NT2/D1 (cell line): ENCODE results near the gene ADH4.
"Not testable (repeated sequence)": the region's sequence is repeated elsewhere in the genome, so short reads cannot be mapped to it uniquely, and the experiment has no call there.

Source experiments
- DNase-seq: peaks from one replicate; pipeline ENCODE4 v3.0.0-alpha.2; 2011; ENCODE audit warnings: low read depth, low spot score
- H3K27me3 ChIP-seq: 2 replicates; pipeline ENCODE4 v1.6.0; 2011; ENCODE audit warnings: mild to moderate bottlenecking; ENCODE audit not compliant: insufficient read length, insufficient read depth
- H3K36me3 ChIP-seq: 2 replicates; pipeline ENCODE4 v1.6.1; 2011; ENCODE audit warnings: mild to moderate bottlenecking, low read length, mixed read lengths; ENCODE audit not compliant: insufficient read depth, insufficient read length
- H3K4me1 ChIP-seq: 2 replicates; pipeline ENCODE4 v1.5.1; 2011; ENCODE audit not compliant: insufficient read depth, insufficient read length
- H3K4me3 ChIP-seq: 2 replicates; pipeline ENCODE4 v1.5.1; 2011; ENCODE audit warnings: low read depth; ENCODE audit not compliant: insufficient read length
- H3K9ac ChIP-seq: 2 replicates; pipeline ENCODE4 v1.6.0; 2011; ENCODE audit warnings: low read depth; ENCODE audit not compliant: insufficient read length
- H3K9me3 ChIP-seq: 2 replicates; pipeline ENCODE4 v1.5.1; 2011; ENCODE audit warnings: mild to moderate bottlenecking, low read length; ENCODE audit not compliant: insufficient read depth
- SUZ12 ChIP-seq: IDR thresholded peaks from 2 replicates; pipeline ENCODE4 v1.6.1; 2011; ENCODE audit not compliant: insufficient read length, insufficient read depth; ENCODE audit errors: extremely low read depth
- YY1 ChIP-seq: IDR thresholded peaks from 2 replicates; pipeline ENCODE4 v1.6.1; 2011; ENCODE audit not compliant: insufficient read length, insufficient read depth
- ZNF274 ChIP-seq: IDR thresholded peaks from 2 replicates; pipeline ENCODE4 v1.6.1; 2011; ENCODE audit warnings: mild to moderate bottlenecking, low read depth, low read length

ADH4 gene

GRCh38 chr4:99144070-99144469, at the start of gene ADH4:
Gene ADH4 (minus strand): TSS chr4:99144297. CDS start chr4:99144222, 75 bp downstream.
- DNase-seq = no peak
- H3K9me3 ChIP-seq = no peaks in the 10 kb centered on the region
- no peaks in the 10 kb centered on the region for H3K36me3 ChIP-seq
- H3K27me3 ChIP-seq = no peaks in the 10 kb centered on the region
- H3K9ac ChIP-seq = no peak within 1 kb of the TSS
- H3K4me1 ChIP-seq = no peaks in the 10 kb centered on the region
- H3K4me3 ChIP-seq = no peak within 1 kb of the TSS
- TF ChIP-seq ZNF274 = no peak
- no peak for TF ChIP-seq YY1
- no peak for TF ChIP-seq SUZ12

- TF ChIP-seq SUZ12 = no peak
- no peak for TF ChIP-seq YY1
- no peaks in the 10 kb centered on the region for H3K36me3 ChIP-seq
- no peaks in the 10 kb centered on the region for H3K9me3 ChIP-seq
- H3K4me1 ChIP-seq = no peaks in the 10 kb centered on the region
- H3K27me3 ChIP-seq = no peaks in the 10 kb centered on the region
- DNase-seq = no peak
- H3K4me3 ChIP-seq = no peak overlapping the region
- H3K9ac ChIP-seq = no peak overlapping the region
Measured at GRCh38 chr4:99190336-99190735, 46.2 kb upstream of the ADH4 start.

GRCh38 chr4:99189900-99190299, 45.8 kb upstream of the ADH4 start:
- H3K4me1 ChIP-seq, H3K36me3 ChIP-seq, H3K27me3 ChIP-seq, H3K9ac ChIP-seq, DNase-seq, H3K9me3 ChIP-seq, H3K4me3 ChIP-seq: not testable (repeated sequence)

GRCh38 chr4:99186029-99186428, 41.9 kb upstream of the ADH4 start:
- DNase-seq = no peak
- Histone ChIP-seq H3K9ac (no peak overlapping the region), H3K4me1 (no peaks in the 10 kb centered on the region), H3K4me3 (no peak overlapping the region), H3K36me3 (no peaks in the 10 kb centered on the region), H3K9me3 (no peaks in the 10 kb centered on the region), H3K27me3 (no peaks in the 10 kb centered on the region)
- TF ChIP-seq ZNF274 = no peak
- TF ChIP-seq SUZ12 = no peak
- TF ChIP-seq YY1 = no peak

- no peak for DNase-seq
- TF ChIP-seq SUZ12 (no peak), YY1 (no peak), ZNF274 (no peak)
- Histone ChIP-seq H3K4me3 (no peak overlapping the region), H3K36me3 (no peaks in the 10 kb centered on the region), H3K27me3 (no peaks in the 10 kb centered on the region), H3K9ac (no peak overlapping the region), H3K4me1 (no peaks in the 10 kb centered on the region), H3K9me3 (no peaks in the 10 kb centered on the region)
Measured at GRCh38 chr4:99185581-99185980, 41.5 kb upstream of the ADH4 start.

GRCh38 chr4:99180382-99181070, 36.4 kb upstream of the ADH4 start:
- Histone ChIP-seq H3K9ac (no peak overlapping the region), H3K27me3 (no peaks in the 10 kb centered on the region), H3K4me1 (no peaks in the 10 kb centered on the region), H3K4me3 (no peak overlapping the region), H3K36me3 (no peaks in the 10 kb centered on the region), H3K9me3 (no peaks in the 10 kb centered on the region)
- no peak for TF ChIP-seq YY1
- no peak for TF ChIP-seq SUZ12
- no peak for TF ChIP-seq ZNF274
- no peak for DNase-seq

- H3K4me3 ChIP-seq = no peak overlapping the region
- H3K4me1 ChIP-seq = no peaks in the 10 kb centered on the region
- TF ChIP-seq YY1 (no peak), ZNF274 (no peak), SUZ12 (no peak)
- no peak for DNase-seq
- no peaks in the 10 kb centered on the region for H3K27me3 ChIP-seq
- no peaks in the 10 kb centered on the region for H3K36me3 ChIP-seq
- H3K9ac ChIP-seq = no peak overlapping the region
- H3K9me3 ChIP-seq = no peaks in the 10 kb centered on the region
Measured at GRCh38 chr4:99179626-99180025, 35.5 kb upstream of the ADH4 start.

GRCh38 chr4:99179178-99179577, 35.1 kb upstream of the ADH4 start:
- no peaks in the 10 kb centered on the region for H3K27me3 ChIP-seq
- no peak for DNase-seq
- no peaks in the 10 kb centered on the region for H3K36me3 ChIP-seq
- no peaks in the 10 kb centered on the region for H3K4me1 ChIP-seq
- no peak for TF ChIP-seq SUZ12
- no peak for TF ChIP-seq YY1
- no peak for TF ChIP-seq ZNF274
- no peaks in the 10 kb centered on the region for H3K9me3 ChIP-seq
- no peak overlapping the region for H3K4me3 ChIP-seq
- no peak overlapping the region for H3K9ac ChIP-seq
